ENCODE results near the gene PRR14. TPM values are rescaled to one million over a fixed set of nuclear protein-coding genes. Genes with fewer than 3 reads are reported as not detected.

PRR14 gene
- total RNA-seq: 10 to 100 TPM; 73.2 to 83.2 TPM

- intact Hi-C loops (cut with micrococcal nuclease): loop anchor here (1.0 to 10.0 kb wide), 11 partner anchors 8 to 846 kb away; partner anchors contain the start of genes ALDOA, FBRS, FBXL19 and SRCAP
- H3K9me3 Mint-ChIP-seq: no peaks in the 10 kb centered on the region
- peak; percentile 100 for DNase-seq
- ChIA-PET POLR2A (interaction anchor here (0.8 to 2.5 kb wide), 13 partner anchors 9 to 280 kb away, joined by 3 to 17 read pairs (median 5); partner anchors contain the start of genes ZNF688, ZNF689, ZNF747 and ZNF764), CTCF (interaction anchor here (0.5 to 3.0 kb wide), 23 partner anchors 8 to 559 kb away, joined by 3 to 29 read pairs (median 5); partner anchors contain the start of genes DCTPP1, FBRS, TBX6 and ZNF689)
- H3K27me3 Mint-ChIP-seq: no peaks in the 10 kb centered on the region
- H3K36me3 Mint-ChIP-seq: peaks cover 23% of the 10 kb centered on the region
- peak within 1 kb of the TSS; percentile 96 for H3K27ac Mint-ChIP-seq
- peak within 1 kb of the TSS; percentile 92 for H3K4me3 Mint-ChIP-seq
- peaks cover 21% of the 10 kb centered on the region for H3K4me1 Mint-ChIP-seq (ENCODE audit: low read depth)
These were observed at the start of gene PRR14 for GRCh38 chr16:30650369-30651123. Gene PRR14, plus strand, starts transcription at chr16:30650960. Its CDS starts 686 bp downstream, at chr16:30651646.

- H3K36me3 Mint-ChIP-seq: peaks cover 16% of the 10 kb centered on the region
- H3K9me3 Mint-ChIP-seq: no peaks in the 10 kb centered on the region
- intact Hi-C loops (cut with micrococcal nuclease): no loop called here
- H3K4me3 Mint-ChIP-seq: no peak overlapping the region
- CTCF ChIA-PET: interaction anchor here (0.9 to 2.3 kb wide), 6 partner anchors 8 to 172 kb away, joined by 3 to 11 read pairs (median 6); partner anchors contain the start of genes DCTPP1 and ZNF689
- no peak overlapping the region for H3K27ac Mint-ChIP-seq
- peaks cover 5% of the 10 kb centered on the region for H3K4me1 Mint-ChIP-seq (ENCODE audit: low read depth)
- H3K27me3 Mint-ChIP-seq: no peaks in the 10 kb centered on the region
- POLR2A ChIA-PET: interaction anchor here (0.8 kb wide), 1 partner anchor 43 kb away, joined by 3 read pairs; no protein-coding TSS in a partner anchor
- no peak for DNase-seq
These were observed 48.8 kb upstream of the PRR14 start for GRCh38 chr16:30601966-30602365.

DNA sequence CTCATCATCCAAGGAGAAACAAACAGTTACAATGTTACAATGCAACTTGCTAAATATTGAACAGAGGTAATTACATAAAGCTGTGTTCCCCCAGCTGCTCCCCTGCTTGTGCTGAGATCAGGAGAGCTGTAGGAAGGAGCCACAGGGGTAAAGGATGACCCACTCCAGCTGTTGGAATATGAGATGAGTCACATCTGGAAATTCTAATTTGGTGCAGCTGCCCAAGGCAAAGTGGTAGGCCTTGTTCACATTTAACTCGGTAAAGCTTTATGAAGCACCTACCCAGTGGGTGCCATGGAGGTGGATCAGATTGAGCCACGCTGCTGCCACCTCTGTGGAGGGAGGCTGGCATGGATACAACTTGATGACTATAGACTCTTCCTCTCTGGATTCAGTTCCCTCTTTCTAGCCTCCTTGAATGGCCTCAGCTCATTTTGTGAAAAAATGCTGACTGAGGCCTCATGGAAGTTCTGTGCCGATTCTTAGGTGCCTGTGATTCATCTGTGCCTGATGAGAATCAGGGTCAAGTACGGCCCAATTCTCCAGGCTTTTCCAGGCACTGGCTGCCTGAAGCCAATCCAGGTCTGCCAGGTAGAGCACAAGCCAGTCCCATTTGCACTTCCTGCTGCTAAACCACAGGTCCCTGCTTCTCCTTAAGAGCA, 48.0 kb upstream of the PRR14 start:
- ChIA-PET CTCF (interaction anchor here (0.9 to 2.3 kb wide), 6 partner anchors 13 to 173 kb away, joined by 3 to 11 read pairs (median 6); partner anchors contain the start of gene DCTPP1), POLR2A (interaction anchor here (0.8 kb wide), 1 partner anchor 44 kb away, joined by 3 read pairs; no protein-coding TSS in a partner anchor)
- peaks cover 19% of the 10 kb centered on the region for H3K36me3 Mint-ChIP-seq
- no peak overlapping the region for H3K4me3 Mint-ChIP-seq
- intact Hi-C loops (cut with micrococcal nuclease): no loop called here
- peaks cover 8% of the 10 kb centered on the region for H3K4me1 Mint-ChIP-seq (ENCODE audit: low read depth)
- no peak for DNase-seq
- H3K9me3 Mint-ChIP-seq: no peaks in the 10 kb centered on the region
- no peaks in the 10 kb centered on the region for H3K27me3 Mint-ChIP-seq
- H3K27ac Mint-ChIP-seq: no peak overlapping the region

DNA sequence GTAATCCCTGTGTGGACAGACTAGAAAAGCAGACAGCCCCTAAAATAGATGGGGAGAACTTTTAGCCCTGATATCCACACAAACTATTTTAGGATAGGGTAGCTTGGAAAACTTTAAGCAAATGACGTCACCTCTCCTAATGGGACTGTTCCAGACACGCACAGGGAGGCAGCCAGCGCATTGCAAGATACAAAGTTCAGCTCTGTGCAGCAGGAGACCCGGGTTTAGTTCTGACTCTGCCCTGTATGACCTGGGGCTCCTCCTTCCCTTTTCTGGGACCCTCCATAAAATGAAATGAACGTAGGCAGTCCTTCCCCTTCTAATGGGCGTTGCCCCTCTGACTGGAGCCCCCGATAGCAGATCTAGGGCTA, 46.8 kb upstream of the PRR14 start:
- ChIA-PET CTCF (interaction anchor here (1.3 to 2.3 kb wide), 2 partner anchors 155 to 174 kb away, joined by 3 to 11 read pairs; partner anchors contain the start of gene DCTPP1), POLR2A (no interaction called here)
- Mint-ChIP-seq H3K27ac (no peak overlapping the region), H3K27me3 (no peaks in the 10 kb centered on the region), H3K4me1 (ENCODE audit: low read depth) (peaks cover 9% of the 10 kb centered on the region), H3K36me3 (peaks cover 19% of the 10 kb centered on the region), H3K9me3 (no peaks in the 10 kb centered on the region), H3K4me3 (no peak overlapping the region)
- DNase-seq: no peak
- intact Hi-C loops (cut with micrococcal nuclease): no loop called here

- Mint-ChIP-seq H3K4me3 (no peak overlapping the region), H3K4me1 (ENCODE audit: low read depth) (peaks cover 10% of the 10 kb centered on the region), H3K27me3 (no peaks in the 10 kb centered on the region), H3K9me3 (no peaks in the 10 kb centered on the region), H3K36me3 (peaks cover 19% of the 10 kb centered on the region), H3K27ac (no peak overlapping the region)
- intact Hi-C loops (cut with micrococcal nuclease): no loop called here
- POLR2A ChIA-PET: no interaction called here
- DNase-seq: no peak
- CTCF ChIA-PET: interaction anchor here (1.3 to 2.3 kb wide), 2 partner anchors 155 to 175 kb away, joined by 3 to 11 read pairs; partner anchors contain the start of gene DCTPP1
These were observed 46.3 kb upstream of the PRR14 start for GRCh38 chr16:30604316-30604947.

- ChIA-PET POLR2A (interaction anchor here (1.2 kb wide), 1 partner anchor 34 kb away, joined by 4 read pairs; the partner anchor contains the start of gene ZNF688), CTCF (interaction anchor here (0.9 to 1.6 kb wide), 2 partner anchors 10 kb away, joined by 3 to 6 read pairs; no protein-coding TSS in a partner anchor)
- no peaks in the 10 kb centered on the region for H3K9me3 Mint-ChIP-seq
- no peak overlapping the region for H3K4me3 Mint-ChIP-seq
- peaks cover 19% of the 10 kb centered on the region for H3K36me3 Mint-ChIP-seq
- H3K4me1 Mint-ChIP-seq (ENCODE audit: low read depth): peaks cover 10% of the 10 kb centered on the region
- intact Hi-C loops (cut with micrococcal nuclease): no loop called here
- no peak overlapping the region for H3K27ac Mint-ChIP-seq
- no peak for DNase-seq
- no peaks in the 10 kb centered on the region for H3K27me3 Mint-ChIP-seq
These were observed 45.6 kb upstream of the PRR14 start for GRCh38 chr16:30605158-30605557.

DNA sequence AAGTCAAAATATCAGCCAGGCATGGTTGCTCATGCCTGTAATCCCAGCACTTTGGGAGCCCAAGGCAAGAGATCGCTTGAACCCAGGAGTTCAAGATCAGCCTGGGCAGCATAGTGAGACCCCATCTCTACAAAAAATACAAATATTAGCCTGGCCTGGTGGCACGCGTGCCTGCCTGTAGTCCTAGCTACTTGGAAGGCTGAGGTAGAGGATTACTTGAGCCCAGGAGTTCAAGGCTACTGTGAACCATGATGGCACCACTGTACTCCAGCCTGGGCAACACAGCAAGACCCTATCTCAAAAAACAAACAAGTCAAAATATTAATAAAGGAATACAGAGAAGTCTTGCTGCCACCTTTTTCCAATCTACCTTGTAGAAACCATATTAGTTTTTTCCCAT, 44.8 kb upstream of the PRR14 start:
- ChIA-PET POLR2A (interaction anchor here (1.2 kb wide), 1 partner anchor 35 kb away, joined by 4 read pairs; the partner anchor contains the start of gene ZNF688), CTCF (interaction anchor here (0.9 to 5.1 kb wide), 3 partner anchors 8 to 11 kb away, joined by 3 to 45 read pairs (median 6); no protein-coding TSS in a partner anchor)
- peaks cover 19% of the 10 kb centered on the region for H3K36me3 Mint-ChIP-seq
- DNase-seq: no peak
- H3K4me3 Mint-ChIP-seq: no peak overlapping the region
- H3K27ac Mint-ChIP-seq: no peak overlapping the region
- no peaks in the 10 kb centered on the region for H3K27me3 Mint-ChIP-seq
- peaks cover 15% of the 10 kb centered on the region for H3K4me1 Mint-ChIP-seq (ENCODE audit: low read depth)
- intact Hi-C loops (cut with micrococcal nuclease): no loop called here
- H3K9me3 Mint-ChIP-seq: no peaks in the 10 kb centered on the region

DNA sequence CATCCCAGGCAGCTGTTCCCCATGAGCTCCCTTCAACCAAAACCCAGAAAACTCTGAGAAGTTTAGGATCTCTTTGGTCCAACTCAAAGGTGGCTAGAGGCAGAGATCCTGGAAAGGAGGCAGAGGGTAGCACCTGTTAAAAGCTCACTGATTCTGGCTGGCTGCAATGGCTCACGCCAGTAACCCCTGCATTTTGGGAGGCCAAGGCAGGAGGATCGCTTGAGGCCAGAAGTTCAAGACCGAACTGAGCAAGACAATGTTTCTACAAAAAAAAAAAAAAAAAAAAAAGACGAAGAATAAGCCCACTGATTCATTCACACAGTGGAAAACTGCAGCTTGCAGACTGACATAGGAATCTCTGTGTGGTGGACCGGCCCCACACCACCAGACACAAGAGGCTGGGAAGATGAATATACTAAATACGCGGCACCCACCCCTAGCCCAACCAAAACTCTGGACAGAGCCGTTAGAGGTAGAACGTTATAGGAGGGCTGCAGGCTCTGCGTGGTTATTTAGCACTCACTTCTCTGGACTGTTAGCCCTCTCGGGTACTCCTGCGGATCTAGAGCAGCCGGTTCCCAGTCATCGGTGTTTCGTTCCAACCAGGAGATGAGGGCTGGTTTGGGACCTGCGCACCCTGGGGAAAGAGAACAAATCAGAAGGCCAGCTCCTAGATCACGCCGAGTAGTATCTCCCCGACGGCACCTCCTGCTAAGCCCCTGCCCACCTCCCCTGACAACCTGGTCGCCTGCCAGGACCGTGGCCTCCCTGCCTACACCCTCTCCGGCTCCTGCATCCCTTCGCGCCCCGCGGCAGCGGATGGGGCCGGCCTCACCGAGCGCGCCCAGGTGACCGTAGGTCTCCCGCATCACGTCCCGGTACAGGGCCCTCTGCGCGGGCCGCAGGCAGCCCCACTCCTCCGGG, 41.5 kb upstream of the PRR14 start:
- Mint-ChIP-seq H3K9me3 (no peaks in the 10 kb centered on the region), H3K27ac (peak overlapping the region; percentile 94), H3K4me1 (ENCODE audit: low read depth) (peaks cover 15% of the 10 kb centered on the region), H3K27me3 (no peaks in the 10 kb centered on the region), H3K36me3 (peaks cover 16% of the 10 kb centered on the region), H3K4me3 (peak overlapping the region; percentile 89)
- DNase-seq: peak; percentile 66
- ChIA-PET CTCF (interaction anchor here (0.6 to 5.1 kb wide), 12 partner anchors 11 to 239 kb away, joined by 3 to 45 read pairs (median 4); partner anchors contain the start of genes DCTPP1, PRR14 and TBC1D10B), POLR2A (interaction anchor here (0.6 to 2.2 kb wide), 8 partner anchors 11 to 179 kb away, joined by 3 to 15 read pairs (median 6); partner anchors contain the start of genes DCTPP1, ZNF688 and ZNF747)
- intact Hi-C loops (cut with micrococcal nuclease): no loop called here

GRCh38 chr16:30609926-30610839, 40.6 kb upstream of the PRR14 start, which contains the start of gene ZNF689:
Gene ZNF689, minus strand, starts transcription at chr16:30610389. Its CDS starts 348 bp downstream, at chr16:30610041.
- ChIA-PET CTCF (interaction anchor here (0.8 to 5.1 kb wide), 11 partner anchors 9 to 518 kb away, joined by 3 to 45 read pairs (median 5); partner anchors contain the start of genes DCTPP1, PRR14, TBC1D10B and TBX6), POLR2A (interaction anchor here (0.6 to 2.2 kb wide), 14 partner anchors 10 to 215 kb away, joined by 3 to 15 read pairs (median 4); partner anchors contain the start of genes DCTPP1, PRR14, ZNF48 and ZNF688)
- intact Hi-C loops (cut with micrococcal nuclease): loop anchor here (1.0 to 5.0 kb wide), 5 partner anchors 40 to 178 kb away; partner anchors contain the start of genes DCTPP1, FBRS and PRR14
- Mint-ChIP-seq H3K4me3 (peak within 1 kb of the TSS; percentile 89), H3K9me3 (no peaks in the 10 kb centered on the region), H3K27ac (peak within 1 kb of the TSS; percentile 94), H3K4me1 (ENCODE audit: low read depth) (peaks cover 15% of the 10 kb centered on the region), H3K27me3 (no peaks in the 10 kb centered on the region), H3K36me3 (peaks cover 9% of the 10 kb centered on the region)
- peak; percentile 98 for DNase-seq
